Lung (tissue), 12 donors: Measurements from ENCODE around the gene MOB3B. TPM values are rescaled to one million over a fixed set of nuclear protein-coding genes. Genes with fewer than 3 reads are reported as not detected.
A peak's percentile ranks its signal among the peaks of the same experiment; 100 is the strongest.

Experiments
- ATAC-seq: fragments of 200-7000 bp; cut with Tn5 transposase; one replicate; pipeline ENCODE4 v1.9.1; 2020; ENCODE audit warnings: moderate number of reproducible peaks; ENCODE audit not compliant: insufficient read depth, low FRiP score
- DNase-seq, 3 donors: peaks; one replicate each; pipeline ENCODE4 v3.0.0-alpha.2; 2013 to 2017
- H3K27ac ChIP-seq, 2 donors: one replicate each; pipeline ENCODE4 v1.5.1; 2013; ENCODE audit warnings: mild to moderate bottlenecking in 2 of 2, moderate library complexity in 2 of 2, control low read depth in 1 of 2, inconsistent platforms in 1 of 2, low read depth in 1 of 2, low read length in 1 of 2
- H3K27me3 ChIP-seq, 3 donors: one replicate each; pipeline ENCODE4 v1.5.1; 2013; ENCODE audit warnings: low read length in 2 of 3; ENCODE audit not compliant: control insufficient read depth in 3 of 3, insufficient read depth in 3 of 3
- H3K36me3 ChIP-seq, 4 donors: one replicate each; pipeline ENCODE4 v1.5.1; 2013; ENCODE audit warnings: low read length in 4 of 4, mild to moderate bottlenecking in 1 of 4, moderate library complexity in 1 of 4; ENCODE audit not compliant: control insufficient read depth in 4 of 4, insufficient read depth in 4 of 4
- H3K4me1 ChIP-seq, 5 donors: one replicate each; pipeline ENCODE4 v1.5.1; 2013; ENCODE audit warnings: low read length in 5 of 5, mild to moderate bottlenecking in 2 of 5, moderate library complexity in 1 of 5; ENCODE audit not compliant: control insufficient read depth in 5 of 5, insufficient read depth in 5 of 5
- H3K4me3 ChIP-seq: one replicate; pipeline ENCODE4 v1.5.1; 2013; ENCODE audit warnings: mild to moderate bottlenecking, control low read depth, moderate library complexity
- H3K9ac ChIP-seq, 2 donors: one replicate each; pipeline ENCODE4 v1.5.1; 2013; ENCODE audit warnings: low read length in 2 of 2, control low read depth in 1 of 2; ENCODE audit not compliant: insufficient read depth in 1 of 2
- H3K9me3 ChIP-seq, 4 donors: one replicate each; pipeline ENCODE4 v1.5.1; 2013; ENCODE audit warnings: low read length in 3 of 4, mild to moderate bottlenecking in 1 of 4, moderate library complexity in 1 of 4; ENCODE audit not compliant: control insufficient read depth in 4 of 4, insufficient read depth in 3 of 4
- WGBS, 2 donors: extraction: QIAGEN DNeasy Blood & Tissue Kit; methylation state at CpG; one replicate each; pipeline ENCODE4 v1.1.7; 2013; 5-methylcytosine and 5-hydroxymethylcytosine counted together
- polyA plus RNA-seq, 2 donors: library from polyadenylated mRNA; stranded (reverse); fragments of 200-250 nt; gene quantifications; one replicate each; pipeline ENCODE4 v1.2.1, GENCODE V29; 2013
- total RNA-seq, 2 donors: library from RNA; depleted of rRNA in 1 of 2; stranded (reverse); fragments of >200 nt in 1 of 2; gene quantifications; one replicate each; pipeline ENCODE4 v1.2.1, GENCODE V29; 2014 to 2021
- TF ChIP-seq, protein P1 (sequence below): IDR thresholded peaks from 2 replicates; pipeline ENCODE4 v1.5.1; 2012; ENCODE audit warnings: mild to moderate bottlenecking; ENCODE audit errors: control extremely low read depth, extremely low read depth
- donor health status: control.
- donor health status: control.
- donor health status: Bipolar disorder and iron deficiency.
- donor health status: healthy.
- donor health status: DM: yes; HTN: yes; CAD: no.

The MOB3B gene
- total and polyA plus RNA-seq, 4 donors, result 1.6 to 12.9 (median 6.4) TPM

DNA sequence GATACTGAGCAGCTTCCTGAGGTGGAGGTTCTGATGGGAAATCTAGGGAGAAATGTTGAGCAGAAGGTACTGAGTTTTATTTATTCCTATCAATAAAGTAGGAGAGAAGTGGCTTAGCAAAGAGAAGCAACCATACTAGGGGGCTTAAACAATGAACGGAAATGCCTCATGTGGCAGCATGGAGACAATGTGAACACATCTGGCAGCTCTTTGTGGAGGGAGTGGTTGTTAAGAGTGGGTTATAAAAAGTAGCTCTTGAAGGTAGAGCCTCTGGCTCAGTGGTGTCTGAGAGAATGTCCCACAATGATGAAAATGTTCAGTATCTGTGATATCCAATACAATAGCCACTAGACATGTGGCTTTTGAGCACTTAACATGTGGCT is 179.9 kb downstream of the MOB3B start:
- no peak for DNase-seq
- ATAC-seq, result no peak
- no peak overlapping the region for H3K27ac ChIP-seq
- no peaks in the 10 kb centered on the region for H3K27me3 ChIP-seq
- 74 to 87% methylated on average over 1 of the region's 1 CpG for WGBS, 2 donors
- TF ChIP-seq, protein P1, sequence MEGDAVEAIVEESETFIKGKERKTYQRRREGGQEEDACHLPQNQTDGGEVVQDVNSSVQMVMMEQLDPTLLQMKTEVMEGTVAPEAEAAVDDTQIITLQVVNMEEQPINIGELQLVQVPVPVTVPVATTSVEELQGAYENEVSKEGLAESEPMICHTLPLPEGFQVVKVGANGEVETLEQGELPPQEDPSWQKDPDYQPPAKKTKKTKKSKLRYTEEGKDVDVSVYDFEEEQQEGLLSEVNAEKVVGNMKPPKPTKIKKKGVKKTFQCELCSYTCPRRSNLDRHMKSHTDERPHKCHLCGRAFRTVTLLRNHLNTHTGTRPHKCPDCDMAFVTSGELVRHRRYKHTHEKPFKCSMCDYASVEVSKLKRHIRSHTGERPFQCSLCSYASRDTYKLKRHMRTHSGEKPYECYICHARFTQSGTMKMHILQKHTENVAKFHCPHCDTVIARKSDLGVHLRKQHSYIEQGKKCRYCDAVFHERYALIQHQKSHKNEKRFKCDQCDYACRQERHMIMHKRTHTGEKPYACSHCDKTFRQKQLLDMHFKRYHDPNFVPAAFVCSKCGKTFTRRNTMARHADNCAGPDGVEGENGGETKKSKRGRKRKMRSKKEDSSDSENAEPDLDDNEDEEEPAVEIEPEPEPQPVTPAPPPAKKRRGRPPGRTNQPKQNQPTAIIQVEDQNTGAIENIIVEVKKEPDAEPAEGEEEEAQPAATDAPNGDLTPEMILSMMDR, result no peak
- H3K9me3 ChIP-seq, result no peaks in the 10 kb centered on the region
- H3K9ac ChIP-seq, result no peak overlapping the region
- H3K36me3 ChIP-seq, result no peaks in the 10 kb centered on the region
- peaks cover 0 to 55% (median 6%) of the 10 kb centered on the region in 5 donors for H3K4me1 ChIP-seq
- H3K4me3 ChIP-seq, result no peak overlapping the region

DNA sequence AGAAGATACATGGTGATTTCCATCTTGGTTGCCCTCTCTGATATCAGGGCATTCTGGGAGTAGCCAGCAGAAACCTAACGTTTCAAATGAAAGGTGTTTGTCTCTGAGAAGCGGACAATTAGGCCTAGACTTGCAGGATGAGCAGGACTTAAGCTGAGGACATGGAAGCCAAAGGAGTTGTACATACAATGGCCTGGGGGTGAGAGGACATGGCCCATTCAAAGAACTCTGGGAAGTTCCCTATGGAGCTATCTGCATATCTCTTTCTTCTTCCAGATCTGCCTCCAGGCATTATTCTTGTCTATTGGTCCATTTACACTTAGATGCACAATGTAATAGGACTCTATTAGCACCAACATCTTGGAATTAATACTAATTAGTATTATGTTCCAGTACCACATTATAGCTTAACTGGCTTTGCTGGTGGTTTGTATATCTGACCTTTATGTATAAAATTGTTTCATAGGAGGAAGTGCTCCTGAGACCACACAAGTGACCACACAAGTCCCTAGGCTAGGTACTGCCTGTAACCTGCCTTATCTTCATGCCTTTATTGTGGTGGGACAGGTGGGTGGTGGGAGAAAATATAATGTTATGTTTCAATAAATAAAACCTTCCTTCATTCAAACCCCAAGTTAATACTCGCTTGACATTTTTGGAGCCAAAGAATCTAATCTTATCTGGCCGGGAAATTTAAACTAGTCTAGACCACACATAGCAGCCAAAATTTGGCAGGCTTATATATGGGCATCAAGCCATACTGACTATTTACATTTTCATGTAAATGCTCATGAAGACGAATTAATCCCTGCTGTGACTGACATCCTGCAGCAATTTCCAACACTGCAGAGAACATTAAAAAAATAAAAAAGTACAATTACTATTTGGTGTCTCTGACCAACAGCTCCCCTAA is 180.6 kb downstream of the MOB3B start:
- TF ChIP-seq, protein P1, result no peak
- DNase-seq (peak; percentile 46 to 96 (median 93)), ATAC-seq (no peak)
- Histone ChIP-seq H3K36me3 (no peaks in the 10 kb centered on the region), H3K4me1 (peaks cover 0 to 55% (median 6%) of the 10 kb centered on the region in 5 donors), H3K4me3 (no peak overlapping the region), H3K9ac (no peak overlapping the region), H3K27me3 (no peaks in the 10 kb centered on the region), H3K27ac (no peak overlapping the region), H3K9me3 (no peaks in the 10 kb centered on the region)
- 56 to 74% methylated on average over 5 of the region's 5 CpGs for WGBS, 2 donors

DNA sequence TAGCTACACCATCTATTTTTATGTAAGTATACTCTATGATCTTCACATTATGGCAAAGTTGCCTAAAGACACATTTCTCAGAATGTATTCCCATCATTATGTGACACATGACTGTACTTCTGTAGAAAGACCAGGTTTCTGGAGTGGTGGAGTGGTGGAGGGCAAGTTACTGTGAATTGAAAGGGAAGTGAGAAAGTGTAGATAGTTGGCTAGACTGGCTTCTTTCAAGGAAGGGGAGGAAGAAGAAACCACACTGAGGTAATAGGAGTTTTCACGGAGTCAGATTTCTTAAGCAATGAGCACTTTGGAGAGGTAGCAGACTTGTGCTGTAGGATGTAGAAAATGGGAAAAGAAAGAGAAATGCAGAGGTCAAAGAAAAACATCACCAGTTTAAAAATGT is 181.7 kb downstream of the MOB3B start:
- H3K4me1 ChIP-seq, result peaks cover 0 to 43% (median 4%) of the 10 kb centered on the region in 5 donors
- TF ChIP-seq, protein P1, result no peak
- no peak overlapping the region for H3K4me3 ChIP-seq
- ATAC-seq (no peak), DNase-seq (no peak)
- H3K27ac ChIP-seq, result no peak overlapping the region
- no peaks in the 10 kb centered on the region for H3K9me3 ChIP-seq
- H3K27me3 ChIP-seq, result no peaks in the 10 kb centered on the region
- no peak overlapping the region for H3K9ac ChIP-seq
- H3K36me3 ChIP-seq, result no peaks in the 10 kb centered on the region
- 50 to 79% methylated on average over 1 of the region's 1 CpG for WGBS, 2 donors
